ENCODE data around the gene CALB2. TPM values are rescaled to one million over a fixed set of nuclear protein-coding genes. Genes with fewer than 3 reads are reported as not detected.
"Not testable (repeated sequence)": the region's sequence is repeated elsewhere in the genome, so short reads cannot be mapped to it uniquely, and the experiment has no call there.

The CALB2 gene
- total and polyA plus RNA-seq, 8 donors, result 0.46 to 2.6 (median 1.2) TPM; not detected in 2

- WGBS, 5 donors, result 69 to 91% (median 84%) methylated on average over 1 of the region's 1 CpG
- H3K27me3 ChIP-seq, result peaks cover 0 to 44% (median 7%) of the 10 kb centered on the region in 3 donors
- no peak for DNase-seq
- no peaks in the 10 kb centered on the region for H3K36me3 ChIP-seq
- H3K4me1 ChIP-seq, result peaks cover under 1 to 5% (median 5%) of the 10 kb centered on the region in 4 donors
- H3K4me3 ChIP-seq, result no peak overlapping the region
- TF ChIP-seq POLR2A (IDR thresholded peaks at IDR 0.05) (no peak), POLR2AphosphoS5 (IDR thresholded peaks at IDR 0.05) (no peak), EP300 (IDR thresholded peaks at IDR 0.05) (no peak), CTCF (IDR thresholded peaks at IDR 0.05) (no peak)
- H3K9me3 ChIP-seq, result no peaks in the 10 kb centered on the region
- H3K27ac ChIP-seq, result no peak overlapping the region
- intact Hi-C loops (cut with DNase I; ENCODE audit: low total_unique reads), result no loop called here
These were observed 5.5 kb upstream of the CALB2 start for GRCh38 chr16:71352963-71353460.

GRCh38 chr16:71353736-71354135 is 4.8 kb upstream of the CALB2 start:
- Histone ChIP-seq H3K27ac (no peak overlapping the region), H3K27me3 (peaks cover 0 to 51% (median 12%) of the 10 kb centered on the region in 3 donors), H3K9me3 (no peaks in the 10 kb centered on the region), H3K36me3 (no peaks in the 10 kb centered on the region), H3K4me3 (no peak overlapping the region), H3K4me1 (peaks cover 7 to 12% (median 12%) of the 10 kb centered on the region in 4 donors)
- DNase-seq, result no peak
- intact Hi-C loops (cut with DNase I; ENCODE audit: low total_unique reads), result no loop called here
- TF ChIP-seq CTCF (IDR thresholded peaks at IDR 0.05), result no peak
- WGBS, 5 donors, result 45 to 64% (median 59%) methylated on average over 5 of the region's 5 CpGs

GRCh38 chr16:71354156-71354555 is 4.4 kb upstream of the CALB2 start:
- intact Hi-C loops (cut with DNase I; ENCODE audit: low total_unique reads), result no loop called here

GRCh38 chr16:71356051-71356740 is 2.3 kb upstream of the CALB2 start:
- H3K4me1 ChIP-seq, result peaks cover 10 to 19% (median 14%) of the 10 kb centered on the region in 4 donors
- DNase-seq, result no peak
- TF ChIP-seq EP300 (IDR thresholded peaks at IDR 0.05) (no peak), CTCF (IDR thresholded peaks at IDR 0.05) (no peak), POLR2A (IDR thresholded peaks at IDR 0.05) (no peak), POLR2AphosphoS5 (IDR thresholded peaks at IDR 0.05) (no peak)

More at GRCh38 chr16:71354156-71354555, 4.4 kb upstream of the CALB2 start:
- H3K4me3 ChIP-seq, result no peak overlapping the region
- WGBS, 5 donors, result 67 to 89% (median 77%) methylated on average over 4 of the region's 4 CpGs
- H3K36me3 ChIP-seq, result no peaks in the 10 kb centered on the region
- H3K27ac ChIP-seq, result no peak overlapping the region
- DNase-seq, result no peak
- H3K4me1 ChIP-seq, result peaks cover 10 to 15% (median 14%) of the 10 kb centered on the region in 4 donors
- H3K9me3 ChIP-seq, result no peaks in the 10 kb centered on the region
- no peak for TF ChIP-seq CTCF (IDR thresholded peaks at IDR 0.05)
- no peak for TF ChIP-seq POLR2AphosphoS5 (IDR thresholded peaks at IDR 0.05)
- no peak for TF ChIP-seq EP300 (IDR thresholded peaks at IDR 0.05)
- no peak for TF ChIP-seq POLR2A (IDR thresholded peaks at IDR 0.05)
- H3K27me3 ChIP-seq, result peaks cover 0 to 56% (median 16%) of the 10 kb centered on the region in 3 donors

GRCh38 chr16:71356936-71357335 is 1.6 kb upstream of the CALB2 start:
- WGBS, 5 donors, result 71 to 82% (median 74%) methylated on average over 4 of the region's 4 CpGs
- DNase-seq; H3K9me3 ChIP-seq; H3K27ac ChIP-seq; H3K36me3 ChIP-seq; H3K4me3 ChIP-seq; intact Hi-C loops (cut with DNase I; ENCODE audit: low total_unique reads): not testable (repeated sequence)
- Histone ChIP-seq H3K27me3 (peaks cover 0 to 66% (median 23%) of the 10 kb centered on the region in 3 donors), H3K4me1 (peaks cover 10 to 19% (median 14%) of the 10 kb centered on the region in 4 donors)

More at GRCh38 chr16:71356051-71356740, 2.3 kb upstream of the CALB2 start:
- Histone ChIP-seq H3K36me3 (no peaks in the 10 kb centered on the region), H3K27me3 (peaks cover 0 to 67% (median 23%) of the 10 kb centered on the region in 3 donors), H3K4me3 (no peak overlapping the region), H3K9me3 (no peaks in the 10 kb centered on the region), H3K27ac (no peak overlapping the region)
- intact Hi-C loops (cut with DNase I; ENCODE audit: low total_unique reads), result no loop called here
- WGBS, 5 donors, result 49 to 74% (median 63%) methylated on average over 7 of the region's 7 CpGs
